Activated CD8-positive, alpha-beta T cell treated with anti-CD3 and anti-CD28 coated beads for 36 hours (primary cell): ENCODE data around the gene FGD5. TPM values are rescaled to one million over a fixed set of nuclear protein-coding genes. Genes with fewer than 3 reads are reported as not detected.

Experiments used
- ATAC-seq: fragments of 200-7000 bp; cut with Tn5 transposase; one replicate; pipeline ENCODE4 v1.10.0; 2021; ENCODE audit warnings: mild to moderate bottlenecking, moderate library complexity
- CTCF ChIA-PET: fragments of 350-600 bp; sonication (Branson Sonifier 250); formaldehyde crosslinking; loops from one replicate; lab custom pipeline; 2021; ENCODE audit warnings: antibody characterized with exemption; lab: Charles Lee
- POLR2A ChIA-PET: fragments of 350-600 bp; sonication (Branson Sonifier 250); formaldehyde crosslinking; loops from one replicate; lab custom pipeline; 2021; ENCODE audit warnings: antibody characterized with exemption; lab: Charles Lee
- DNase-seq: peaks from one replicate; pipeline ENCODE4 v3.0.0-alpha.2; 2020
- H3K27ac Mint-ChIP-seq: one replicate; pipeline ENCODE4 v1.8.0; 2021; ENCODE audit warnings: mild to moderate bottlenecking, mixed read lengths
- H3K27me3 Mint-ChIP-seq: one replicate; pipeline ENCODE4 v1.8.0; 2021; ENCODE audit warnings: mixed read lengths
- H3K36me3 Mint-ChIP-seq: one replicate; pipeline ENCODE4 v1.8.0; 2021; ENCODE audit warnings: low read depth, mixed read lengths
- H3K4me1 Mint-ChIP-seq: one replicate; pipeline ENCODE4 v1.8.0; 2021; ENCODE audit warnings: low read depth, mixed read lengths
- H3K4me3 Mint-ChIP-seq: one replicate; pipeline ENCODE4 v1.8.0; 2021; ENCODE audit warnings: mild to moderate bottlenecking, moderate library complexity, mixed read lengths
- H3K9me3 Mint-ChIP-seq: one replicate; pipeline ENCODE4 v1.8.0; 2021; ENCODE audit warnings: mixed read lengths
- CTCF ChIP-seq: fragments of 200-600 bp; IDR thresholded peaks from one replicate; pipeline ENCODE4 v1.8.0; 2022; ENCODE audit warnings: antibody characterized with exemption, mild to moderate bottlenecking
- intact Hi-C: fragments of 100-400 bp; cut with micrococcal nuclease; formaldehyde crosslinking; loops from one replicate; pipeline ENCODE4 v1.10.0; 2022
- total RNA-seq, 2 experiments: library from RNA; stranded (reverse); gene quantifications; one replicate each; pipeline ENCODE4 v1.2.3, GENCODE V29; 2021

Gene FGD5
- total RNA-seq, 2 experiments from 2014 or later: not detected

- ChIA-PET POLR2A (no interaction called here), CTCF (interaction anchor here (1.1 kb wide), 1 partner anchor 14 kb away, joined by 4 read pairs; no protein-coding TSS in a partner anchor)
- H3K27me3 Mint-ChIP-seq: peaks cover 1% of the 10 kb centered on the region
- no peak overlapping the region for H3K4me3 Mint-ChIP-seq
- H3K36me3 Mint-ChIP-seq: no peaks in the 10 kb centered on the region
- H3K27ac Mint-ChIP-seq: no peak overlapping the region
- no peaks in the 10 kb centered on the region for H3K4me1 Mint-ChIP-seq
- peaks cover 7% of the 10 kb centered on the region for H3K9me3 Mint-ChIP-seq
- no peak for TF ChIP-seq CTCF
- ATAC-seq (no peak), DNase-seq (no peak)
- intact Hi-C loops: no loop called here
Observed at GRCh38 chr3:14907043-14907966, 88.5 kb downstream of the FGD5 start.

- intact Hi-C loops: no loop called here
- H3K4me1 Mint-ChIP-seq: no peaks in the 10 kb centered on the region
- ATAC-seq: no peak
- H3K27me3 Mint-ChIP-seq: peaks cover 1% of the 10 kb centered on the region
- TF ChIP-seq CTCF: no peak
- no peak overlapping the region for H3K4me3 Mint-ChIP-seq
- no peak for DNase-seq
- ChIA-PET POLR2A (no interaction called here), CTCF (no interaction called here)
- no peaks in the 10 kb centered on the region for H3K36me3 Mint-ChIP-seq
- no peak overlapping the region for H3K27ac Mint-ChIP-seq
- peaks cover 7% of the 10 kb centered on the region for H3K9me3 Mint-ChIP-seq
Observed at GRCh38 chr3:14909250-14909649, 90.5 kb downstream of the FGD5 start.

- no peaks in the 10 kb centered on the region for H3K4me1 Mint-ChIP-seq
- H3K9me3 Mint-ChIP-seq: no peaks in the 10 kb centered on the region
- POLR2A ChIA-PET: no interaction called here
- ATAC-seq (no peak), DNase-seq (no peak)
- H3K27me3 Mint-ChIP-seq: peaks cover 1% of the 10 kb centered on the region
- H3K36me3 Mint-ChIP-seq: no peaks in the 10 kb centered on the region
- H3K27ac Mint-ChIP-seq: no peak overlapping the region
- no peak for TF ChIP-seq CTCF
- intact Hi-C loops: no loop called here
- no peak overlapping the region for H3K4me3 Mint-ChIP-seq
- CTCF ChIA-PET: interaction anchor here (0.7 kb wide), 1 partner anchor 9 kb away, joined by 3 read pairs; no protein-coding TSS in a partner anchor
Observed at GRCh38 chr3:14911651-14912050, 92.9 kb downstream of the FGD5 start.

- Mint-ChIP-seq H3K9me3 (no peaks in the 10 kb centered on the region), H3K27me3 (peaks cover under 1% of the 10 kb centered on the region), H3K36me3 (no peaks in the 10 kb centered on the region), H3K4me1 (no peaks in the 10 kb centered on the region), H3K4me3 (no peak overlapping the region), H3K27ac (no peak overlapping the region)
- DNase-seq: no peak
- intact Hi-C loops: no loop called here
- ChIA-PET CTCF (interaction anchor here (0.9 kb wide), 1 partner anchor 133 kb away, joined by 4 read pairs; no protein-coding TSS in a partner anchor), POLR2A (no interaction called here)
- TF ChIP-seq CTCF: no peak
- ATAC-seq: no peak
Observed at GRCh38 chr3:14913071-14913925, 94.5 kb downstream of the FGD5 start.
